Loucy (cell line): ENCODE results near the gene IGSF6.

Experiments used
- H2AFZ ChIP-seq: fragments of 200-600 bp; sonication (generic); 2 replicates; pipeline ENCODE4 v1.6.0; 2016; ENCODE audit warnings: antibody characterized with exemption, mild to moderate bottlenecking, low read length, moderate library complexity
- H3F3A ChIP-seq: fragments of 200-600 bp; 2 replicates; pipeline ENCODE4 v1.6.0; 2016; ENCODE audit warnings: antibody characterized with exemption, low read depth, mild to moderate bottlenecking
- H3K27me3 ChIP-seq: fragments of 200-600 bp; sonication (generic); 2 replicates; pipeline ENCODE4 v1.6.1; 2014; ENCODE audit warnings: low read length, mild to moderate bottlenecking; ENCODE audit not compliant: insufficient read depth, poor library complexity, severe bottlenecking
- H3K36me3 ChIP-seq: fragments of 200-600 bp; sonication (generic); 2 replicates; pipeline ENCODE4 v1.6.1; 2016; ENCODE audit warnings: low read length; ENCODE audit not compliant: insufficient read depth
- H3K4me1 ChIP-seq: fragments of 200-600 bp; sonication (generic); 2 replicates; pipeline ENCODE4 v1.5.1; 2014; ENCODE audit warnings: low read length, mild to moderate bottlenecking; ENCODE audit not compliant: insufficient read depth, poor library complexity, severe bottlenecking
- H3K4me2 ChIP-seq: fragments of 200-600 bp; sonication (generic); 2 replicates; pipeline ENCODE4 v1.6.0; 2014; ENCODE audit warnings: antibody characterized with exemption, low read length, low read depth, mild to moderate bottlenecking; ENCODE audit not compliant: poor library complexity, severe bottlenecking
- H3K4me3 ChIP-seq: fragments of 200-600 bp; sonication (generic); 2 replicates; pipeline ENCODE4 v1.5.1; 2014; ENCODE audit warnings: low read length, mild to moderate bottlenecking, mixed read lengths; ENCODE audit not compliant: poor library complexity, severe bottlenecking
- H3K79me2 ChIP-seq: fragments of 200-600 bp; sonication (generic); 2 replicates; pipeline ENCODE4 v1.6.1; 2014; ENCODE audit warnings: low read length; ENCODE audit not compliant: insufficient read depth
- H3K9ac ChIP-seq: fragments of 200-600 bp; sonication (generic); 2 replicates; pipeline ENCODE4 v1.6.0; 2014; ENCODE audit warnings: mild to moderate bottlenecking, low read depth, low read length, moderate library complexity; ENCODE audit not compliant: poor library complexity, severe bottlenecking
- H3K9me2 ChIP-seq: fragments of 200-600 bp; sonication (generic); replicated peaks from 2 replicates; pipeline ENCODE4 v1.6.1; 2016; ENCODE audit warnings: low read depth, low read length, mixed read lengths
- H3K9me3 ChIP-seq: fragments of 200-600 bp; sonication (generic); 2 replicates; pipeline ENCODE4 v1.6.1; 2014; ENCODE audit warnings: mild to moderate bottlenecking, antibody characterized with exemption, low read length, low read depth; ENCODE audit not compliant: insufficient read depth
- H4K20me1 ChIP-seq: fragments of 200-600 bp; sonication (generic); 2 replicates; pipeline ENCODE4 v1.6.0; 2014; ENCODE audit warnings: antibody characterized with exemption, low read length, mild to moderate bottlenecking; ENCODE audit not compliant: insufficient read depth, poor library complexity, severe bottlenecking
- CTCF ChIP-seq: fragments of 200-600 bp; sonication (generic); conservative IDR thresholded peaks from 2 replicates; pipeline ENCODE4 v1.5.1; 2014; ENCODE audit warnings: mild to moderate bottlenecking, antibody characterized with exemption, low read length
- EZH2phosphoT487 ChIP-seq: fragments of 200-600 bp; IDR thresholded peaks from 2 replicates; pipeline ENCODE4 v1.6.1; 2018; ENCODE audit warnings: antibody characterized with exemption, mild to moderate bottlenecking, moderate library complexity, borderline replicate concordance

Gene IGSF6

GRCh38 chr16:21628772-21629171 is 23.6 kb downstream of the IGSF6 start:
- Histone ChIP-seq H3K4me1 (peaks cover 14% of the 10 kb centered on the region), H2AFZ (no peak overlapping the region), H3K9me2 (no peaks in the 10 kb centered on the region), H3K4me3 (no peak overlapping the region), H3K4me2 (no peak overlapping the region), H3K79me2 (peaks cover 31% of the 10 kb centered on the region), H3K9ac (no peak overlapping the region), H3K9me3 (no peaks in the 10 kb centered on the region), H4K20me1 (no peaks in the 10 kb centered on the region), H3K27me3 (no peaks in the 10 kb centered on the region), H3K36me3 (peaks cover 39% of the 10 kb centered on the region), H3F3A (peaks cover 13% of the 10 kb centered on the region)
- no peak for TF ChIP-seq EZH2phosphoT487
- no peak for TF ChIP-seq CTCF

- Histone ChIP-seq H2AFZ (no peak overlapping the region), H3K36me3 (peaks cover 44% of the 10 kb centered on the region), H3K4me2 (no peak overlapping the region), H3K4me3 (no peak overlapping the region), H3F3A (peaks cover 13% of the 10 kb centered on the region), H3K4me1 (peaks cover 14% of the 10 kb centered on the region), H3K9ac (no peak overlapping the region), H3K79me2 (peaks cover 31% of the 10 kb centered on the region), H3K9me3 (no peaks in the 10 kb centered on the region), H4K20me1 (no peaks in the 10 kb centered on the region), H3K9me2 (no peaks in the 10 kb centered on the region), H3K27me3 (no peaks in the 10 kb centered on the region)
- TF ChIP-seq EZH2phosphoT487 (no peak), CTCF (no peak)
These were observed 24.2 kb downstream of the IGSF6 start for GRCh38 chr16:21628121-21628726.

- no peak for TF ChIP-seq EZH2phosphoT487
- no peak for TF ChIP-seq CTCF
These were observed 25.6 kb downstream of the IGSF6 start for GRCh38 chr16:21626659-21627277.

More at GRCh38 chr16:21626659-21627277, 25.6 kb downstream of the IGSF6 start:
- peaks cover 13% of the 10 kb centered on the region for H3F3A ChIP-seq
- no peaks in the 10 kb centered on the region for H3K9me3 ChIP-seq
- H3K4me1 ChIP-seq: peaks cover 16% of the 10 kb centered on the region
- H3K79me2 ChIP-seq: peaks cover 42% of the 10 kb centered on the region
- H3K9ac ChIP-seq: peak overlapping the region; percentile 60
- H3K4me3 ChIP-seq: peak overlapping the region; percentile 62
- peak overlapping the region; percentile 80 for H3K4me2 ChIP-seq
- H3K36me3 ChIP-seq: peaks cover 54% of the 10 kb centered on the region
- no peaks in the 10 kb centered on the region for H4K20me1 ChIP-seq
- H3K27me3 ChIP-seq: no peaks in the 10 kb centered on the region
- no peaks in the 10 kb centered on the region for H3K9me2 ChIP-seq
- H2AFZ ChIP-seq: no peak overlapping the region
